OCI-LY1 (cell line): ENCODE measurements around the gene PATZ1.

ENCODE experiments used
- EZH2 ChIP-seq: fragments of 200-600 bp; sonication (generic), shearing (Covaris generic); IDR thresholded peaks from 2 replicates; pipeline ENCODE4 v1.8.0; 2017; ENCODE audit warnings: borderline replicate concordance, mixed run types, mild to moderate bottlenecking, antibody characterized with exemption, low read length, moderate library complexity, mixed read lengths
- TF ChIP-seq, protein P1 (sequence below): fragments of 200-600 bp; sonication (generic), shearing (Covaris generic); IDR thresholded peaks from 2 replicates; pipeline ENCODE4 v1.5.1; 2017; ENCODE audit warnings: mild to moderate bottlenecking, antibody characterized with exemption, low read length, moderate library complexity, mixed read lengths

GRCh38 chr22:31279327-31279669 lies 66.8 kb downstream of the PATZ1 start:
- TF ChIP-seq, protein P1, sequence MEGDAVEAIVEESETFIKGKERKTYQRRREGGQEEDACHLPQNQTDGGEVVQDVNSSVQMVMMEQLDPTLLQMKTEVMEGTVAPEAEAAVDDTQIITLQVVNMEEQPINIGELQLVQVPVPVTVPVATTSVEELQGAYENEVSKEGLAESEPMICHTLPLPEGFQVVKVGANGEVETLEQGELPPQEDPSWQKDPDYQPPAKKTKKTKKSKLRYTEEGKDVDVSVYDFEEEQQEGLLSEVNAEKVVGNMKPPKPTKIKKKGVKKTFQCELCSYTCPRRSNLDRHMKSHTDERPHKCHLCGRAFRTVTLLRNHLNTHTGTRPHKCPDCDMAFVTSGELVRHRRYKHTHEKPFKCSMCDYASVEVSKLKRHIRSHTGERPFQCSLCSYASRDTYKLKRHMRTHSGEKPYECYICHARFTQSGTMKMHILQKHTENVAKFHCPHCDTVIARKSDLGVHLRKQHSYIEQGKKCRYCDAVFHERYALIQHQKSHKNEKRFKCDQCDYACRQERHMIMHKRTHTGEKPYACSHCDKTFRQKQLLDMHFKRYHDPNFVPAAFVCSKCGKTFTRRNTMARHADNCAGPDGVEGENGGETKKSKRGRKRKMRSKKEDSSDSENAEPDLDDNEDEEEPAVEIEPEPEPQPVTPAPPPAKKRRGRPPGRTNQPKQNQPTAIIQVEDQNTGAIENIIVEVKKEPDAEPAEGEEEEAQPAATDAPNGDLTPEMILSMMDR = no peak
- TF ChIP-seq EZH2 = no peak
